HG03064 (cell line): ENCODE data around the gene STT3B.

Experiments
- ATAC-seq: cut with Tn5 transposase; IDR thresholded peaks from one replicate; pipeline ENCODE4 v1.9.1; 2021; ENCODE audit warnings: low read depth; ENCODE audit not compliant: unreplicated experiment

STT3B gene

DNA sequence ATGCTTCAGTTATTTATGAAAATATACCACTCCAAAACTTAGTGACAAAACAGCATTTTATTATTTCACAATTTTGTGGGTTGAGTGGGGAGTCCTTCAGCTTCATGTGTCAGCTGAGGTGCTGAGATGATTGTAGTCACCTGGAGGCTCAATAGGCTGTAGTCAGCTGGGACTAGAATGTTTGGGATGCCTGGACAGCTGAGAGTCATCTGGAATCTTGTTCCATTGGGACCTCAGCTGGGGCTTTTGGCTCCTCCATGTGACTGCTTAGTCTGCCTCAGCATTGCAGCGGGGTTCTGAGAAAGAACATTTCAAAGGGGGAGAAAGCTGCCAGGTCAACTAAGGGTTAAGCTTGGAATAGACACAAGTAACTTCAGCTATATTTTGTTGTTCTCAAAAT lies 13.4 kb downstream of the STT3B start:
- no peak for ATAC-seq

DNA sequence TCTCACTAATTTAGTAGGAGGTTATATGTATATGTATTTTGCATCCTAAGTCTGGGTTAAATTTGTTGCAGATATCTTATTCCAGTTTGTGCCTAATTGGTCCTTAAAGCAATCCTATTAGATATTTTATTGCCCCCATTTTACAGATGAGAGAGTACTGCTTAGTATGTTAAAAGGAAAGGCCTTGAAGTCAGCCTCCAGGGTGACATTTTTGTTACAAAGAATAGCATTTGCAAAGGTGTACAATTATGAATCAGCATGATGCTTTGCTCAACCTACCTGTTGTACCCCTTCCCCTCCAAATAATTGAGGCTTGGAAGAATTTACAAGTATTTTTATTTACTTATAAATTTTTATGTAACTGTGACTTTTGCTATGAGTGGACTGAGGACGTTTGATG lies 14.0 kb downstream of the STT3B start:
- ATAC-seq, result no peak

DNA sequence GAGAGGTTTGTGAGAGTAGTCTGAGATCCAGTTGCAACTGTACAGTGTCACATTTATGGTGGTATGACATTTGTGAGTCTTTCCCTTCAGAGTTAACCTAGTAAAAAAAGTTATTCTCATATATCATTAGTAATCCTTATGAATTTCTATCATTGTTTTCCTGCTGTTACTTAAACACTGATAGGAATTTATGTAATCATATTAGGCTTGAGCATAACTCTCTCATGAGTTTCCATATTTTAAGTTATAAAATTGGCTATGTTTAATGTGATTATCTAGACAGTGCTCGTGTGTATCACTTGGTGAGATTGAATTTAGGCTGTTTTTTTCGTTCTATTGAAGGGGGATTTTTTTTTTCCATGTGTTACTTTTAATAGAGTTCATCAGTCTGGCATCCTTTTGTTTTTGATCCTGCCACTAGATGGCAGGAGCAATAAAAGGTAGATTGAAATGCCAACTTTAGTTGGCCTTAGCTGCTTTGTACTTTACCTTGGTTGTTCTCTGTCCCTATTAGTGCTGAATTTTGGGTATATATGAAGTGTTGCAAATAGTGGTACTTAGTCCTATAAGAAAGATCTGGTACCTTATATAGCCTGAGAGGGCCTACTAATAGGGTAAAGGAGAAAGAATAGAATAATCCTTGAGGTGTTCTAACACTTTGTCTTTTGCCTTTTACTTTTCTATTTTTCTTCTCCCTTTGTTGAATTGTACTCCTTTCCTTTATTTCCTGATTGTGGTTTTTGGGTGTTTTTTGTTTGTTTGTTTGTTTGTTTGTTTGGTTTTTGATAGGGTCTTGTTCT lies 17.9 kb downstream of the STT3B start:
- no peak for ATAC-seq

DNA sequence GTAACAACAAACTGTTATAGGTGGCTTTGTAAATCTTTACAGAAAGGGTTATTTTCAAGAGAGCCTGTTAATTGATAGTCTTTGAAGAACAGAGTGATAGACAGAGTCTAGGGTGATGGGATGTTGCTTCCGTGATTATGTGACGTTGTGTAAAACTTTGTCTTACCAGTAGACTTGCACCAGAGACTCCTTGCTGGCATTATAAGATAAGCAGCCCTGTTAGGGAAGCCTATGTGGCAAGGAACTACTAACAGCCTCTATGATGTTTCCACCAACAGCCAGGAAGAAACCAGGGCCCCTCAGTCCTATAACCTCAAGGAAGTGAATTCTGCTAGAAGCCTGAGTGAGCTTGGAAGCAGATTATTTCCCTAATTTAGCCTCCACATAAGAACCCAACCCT lies 18.9 kb downstream of the STT3B start:
- no peak for ATAC-seq

DNA sequence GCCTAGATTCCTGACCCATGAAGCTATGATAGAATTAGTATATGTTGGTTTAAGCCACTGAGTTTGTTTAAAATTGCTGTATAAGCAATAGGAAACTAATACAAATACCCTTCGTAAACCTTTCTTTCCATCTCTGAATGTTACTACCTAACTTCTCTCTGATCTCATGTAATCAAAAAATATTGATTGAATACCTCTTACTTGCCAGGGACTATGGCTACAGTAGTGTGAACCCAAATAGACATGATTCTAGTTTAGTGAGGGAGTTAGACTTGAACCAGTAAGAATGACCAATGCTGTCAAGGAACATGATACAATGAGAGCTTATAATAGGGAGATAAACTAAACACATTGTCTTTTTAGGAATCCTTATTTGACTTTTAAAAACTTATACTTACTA lies 19.4 kb downstream of the STT3B start:
- ATAC-seq, result no peak

DNA sequence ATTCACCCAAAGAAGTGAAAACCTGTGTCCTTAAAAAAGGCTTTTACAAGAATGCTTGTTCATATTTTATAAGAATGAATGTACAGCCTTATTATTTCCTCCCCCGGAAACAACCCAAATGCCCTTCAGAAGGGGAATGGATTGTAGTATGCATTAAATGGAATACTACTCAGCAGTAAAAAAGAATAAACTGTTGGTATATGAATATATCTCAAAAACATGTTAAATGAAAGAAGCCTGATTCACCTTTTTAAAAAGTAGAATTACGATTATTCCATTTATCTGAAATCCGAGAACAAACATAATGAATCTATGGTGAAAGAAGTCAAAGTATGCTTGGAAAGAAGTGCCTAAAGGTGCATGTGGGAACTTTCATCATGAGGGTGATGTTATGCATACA lies 20.5 kb downstream of the STT3B start:
- no peak for ATAC-seq

DNA sequence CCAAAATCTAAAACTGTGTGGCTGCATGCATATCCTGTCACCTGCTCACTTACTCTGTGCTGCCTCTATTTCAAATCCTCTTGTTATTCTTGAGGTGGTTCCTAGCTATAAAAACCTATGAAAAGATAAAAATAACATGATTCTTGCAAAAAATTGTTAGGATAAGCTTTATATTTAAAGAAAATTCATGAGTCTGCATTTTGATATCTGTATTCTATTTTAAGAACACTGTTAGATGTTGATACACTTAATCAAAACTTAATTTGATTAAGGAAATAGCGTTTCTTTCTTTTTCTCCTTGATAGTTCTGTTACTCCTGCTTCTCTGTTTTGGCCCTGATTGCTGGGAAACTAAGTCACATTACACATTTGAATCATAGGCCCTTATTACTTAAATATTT lies 22.5 kb downstream of the STT3B start:
- ATAC-seq, result no peak

DNA sequence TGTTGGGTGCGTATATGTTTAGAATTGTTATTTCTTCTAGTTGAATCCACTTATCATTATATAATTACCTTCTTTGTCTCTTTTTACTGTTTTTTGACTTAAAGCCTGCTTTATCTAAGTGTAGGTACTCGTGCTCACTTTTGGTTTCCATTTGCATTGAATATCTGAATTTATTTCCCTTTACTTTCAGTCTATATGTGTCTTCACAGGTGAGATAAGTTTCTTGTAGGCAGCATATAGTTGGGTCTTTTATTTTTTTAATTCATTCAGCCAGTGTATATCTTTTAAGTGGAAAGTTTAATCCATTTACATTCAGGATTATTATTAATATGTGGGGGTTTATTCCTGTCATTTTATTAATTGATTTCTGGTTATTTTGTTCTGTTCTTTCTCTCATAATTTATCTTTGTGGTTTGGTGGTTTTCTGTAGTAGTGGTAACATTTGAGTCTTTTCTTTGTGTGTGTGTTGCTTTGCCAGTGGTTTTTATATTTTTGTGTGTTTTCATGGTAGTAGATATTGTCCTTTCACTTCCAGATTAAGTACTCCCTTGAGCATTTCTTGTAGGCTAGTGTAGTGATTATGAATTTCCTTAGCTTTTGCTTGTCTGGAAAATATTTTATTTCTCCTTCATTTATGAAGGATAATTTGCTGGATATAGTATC lies 27.3 kb downstream of the STT3B start:
- no peak for ATAC-seq

DNA sequence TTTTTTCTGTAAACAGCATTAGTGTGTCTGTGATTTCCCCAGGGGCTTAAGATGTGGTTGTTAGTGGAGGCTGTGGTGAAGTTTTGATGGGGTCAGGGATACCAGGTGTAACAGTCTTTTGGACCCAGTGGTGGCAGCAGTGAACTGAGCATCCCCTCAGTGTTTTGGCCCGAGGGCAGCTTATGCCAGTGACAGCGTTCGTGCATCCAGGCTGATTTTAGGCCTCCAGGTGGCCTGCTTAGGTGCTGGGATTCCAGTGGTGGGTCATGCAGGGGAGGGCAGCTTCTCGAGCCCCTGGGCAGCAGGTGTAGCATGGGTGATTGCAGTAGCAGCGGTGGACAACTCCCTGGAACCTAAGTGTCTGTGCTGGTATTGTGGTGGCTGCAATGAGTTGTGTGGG lies 29.2 kb downstream of the STT3B start:
- ATAC-seq, result no peak

DNA sequence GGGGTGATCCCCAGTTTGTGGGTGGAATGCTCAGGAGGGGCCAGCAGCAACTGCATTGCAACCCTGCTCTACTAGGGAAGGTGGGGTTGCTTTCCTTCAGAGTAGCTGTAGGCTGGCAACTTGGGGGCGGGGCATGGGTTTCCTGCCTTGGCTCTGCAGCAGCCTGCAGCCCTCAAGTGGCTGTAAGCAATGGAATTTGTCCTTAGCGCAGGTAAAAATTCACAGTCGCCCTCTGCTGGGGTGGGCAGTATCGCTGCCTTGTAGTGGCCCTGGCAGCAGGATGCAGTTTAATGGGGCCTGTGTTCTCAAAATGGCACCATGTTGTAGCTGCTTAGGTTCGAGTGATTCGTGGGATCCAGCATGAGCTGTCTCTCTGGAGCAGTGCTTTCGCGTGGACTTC lies 29.8 kb downstream of the STT3B start:
- no peak for ATAC-seq

DNA sequence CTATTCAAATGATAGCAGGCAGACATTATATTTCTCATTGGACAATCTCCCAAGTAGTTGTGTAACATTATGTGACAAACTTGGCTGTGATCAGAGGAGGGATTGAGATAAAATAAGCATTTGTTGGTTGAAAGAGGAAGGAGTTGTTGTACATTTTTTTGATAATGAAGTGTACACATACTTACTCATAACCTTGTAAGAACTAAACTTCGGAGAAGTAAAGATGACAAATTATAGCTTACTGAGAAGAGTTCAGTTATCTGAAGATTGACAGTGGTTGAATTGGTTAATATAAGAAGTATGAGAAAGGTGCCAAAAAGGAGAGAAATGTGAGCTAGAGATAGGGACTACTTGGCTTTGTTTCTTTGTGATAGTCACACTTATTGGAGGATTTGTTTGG lies 32.6 kb downstream of the STT3B start:
- ATAC-seq, result no peak

DNA sequence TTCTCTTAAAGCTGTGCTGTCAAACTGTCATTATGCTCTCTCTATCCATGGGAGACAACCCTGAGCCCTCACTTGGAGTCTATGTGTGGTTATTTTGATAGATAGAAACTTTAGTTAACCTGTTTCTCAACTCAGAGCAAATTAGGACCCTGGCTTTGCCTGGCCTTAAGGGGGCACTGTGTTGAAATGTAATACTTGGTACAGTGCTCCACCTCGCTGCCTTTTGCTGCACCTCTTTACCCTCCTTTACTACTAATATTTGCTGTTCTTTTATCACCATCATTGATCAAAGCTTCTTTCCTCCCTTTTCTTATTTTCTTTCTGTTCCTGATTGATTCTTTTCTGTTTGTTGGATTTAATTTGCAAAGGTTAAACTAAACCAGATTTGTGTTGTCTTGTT lies 34.3 kb downstream of the STT3B start:
- no peak for ATAC-seq

DNA sequence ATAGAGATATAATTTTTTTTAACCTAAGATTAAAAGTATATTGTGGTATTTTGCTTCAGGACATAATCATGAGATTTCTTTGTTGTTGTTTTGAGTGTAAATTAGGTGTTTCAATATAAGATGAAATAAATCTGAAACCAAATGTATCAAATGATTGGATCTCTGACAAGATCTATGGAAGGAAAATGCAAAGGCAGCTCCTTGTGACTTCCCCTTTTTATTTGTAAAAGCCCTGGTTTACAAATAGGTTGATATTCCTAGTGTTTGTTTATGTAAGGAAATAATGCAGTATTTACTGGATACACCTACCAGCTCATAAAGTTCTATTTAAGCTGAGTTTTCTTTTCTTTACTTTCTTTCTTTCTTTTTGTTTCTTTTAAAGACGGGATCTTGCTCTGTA lies 35.9 kb downstream of the STT3B start:
- no peak for ATAC-seq

DNA sequence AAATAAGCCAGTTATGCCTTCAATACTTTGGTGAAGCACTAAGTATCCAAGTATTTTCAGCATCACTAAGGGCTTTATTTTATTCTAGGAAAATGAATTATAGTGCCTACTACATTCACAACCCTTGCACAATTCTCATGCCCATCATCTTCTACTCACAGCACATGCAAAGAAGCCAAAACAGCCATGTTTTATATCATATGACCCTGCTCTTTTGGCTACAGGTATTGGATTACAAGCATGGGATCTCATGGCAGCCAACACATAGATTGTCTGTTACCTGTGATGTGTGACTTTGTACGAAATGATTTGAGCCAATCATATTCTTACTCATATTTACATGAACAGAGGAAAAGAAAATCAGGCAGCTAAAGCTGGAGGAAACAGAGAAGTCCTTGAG lies 38.6 kb downstream of the STT3B start:
- ATAC-seq, result no peak

DNA sequence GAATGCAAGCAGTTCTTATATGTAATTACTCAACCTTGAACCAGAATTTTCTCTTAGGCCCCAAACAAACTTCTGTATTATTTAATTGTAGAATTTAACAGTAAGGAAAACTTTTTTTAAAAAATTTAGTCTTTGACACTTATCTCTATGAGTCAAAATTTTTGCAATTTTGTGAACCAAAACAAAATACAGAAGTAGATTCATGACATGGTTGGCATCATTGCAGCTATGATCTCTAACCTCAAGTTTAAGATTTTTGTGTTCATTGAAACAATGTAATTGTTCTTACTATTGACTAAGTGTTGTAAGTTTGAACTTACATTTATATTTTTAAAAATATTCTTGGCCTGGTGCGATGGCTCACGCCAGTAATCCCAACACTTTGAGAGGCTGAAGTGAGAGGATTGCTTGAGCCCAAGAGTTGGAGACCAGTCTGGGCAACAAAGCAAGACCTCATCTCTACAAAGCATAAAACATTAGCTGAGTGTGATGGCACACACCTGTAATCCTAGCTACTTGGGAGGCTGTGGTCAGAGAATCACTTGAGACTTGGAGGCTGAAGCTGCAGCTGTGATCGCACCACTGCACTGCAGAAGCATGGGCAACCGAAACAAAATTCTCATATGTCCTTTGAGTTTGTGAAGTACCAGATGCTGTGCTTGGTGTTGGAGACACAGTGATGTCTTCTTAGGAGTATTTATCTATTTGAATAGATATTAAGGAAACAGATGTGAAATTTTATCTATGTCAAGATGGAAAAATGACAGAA lies 39.7 kb downstream of the STT3B start:
- no peak for ATAC-seq

DNA sequence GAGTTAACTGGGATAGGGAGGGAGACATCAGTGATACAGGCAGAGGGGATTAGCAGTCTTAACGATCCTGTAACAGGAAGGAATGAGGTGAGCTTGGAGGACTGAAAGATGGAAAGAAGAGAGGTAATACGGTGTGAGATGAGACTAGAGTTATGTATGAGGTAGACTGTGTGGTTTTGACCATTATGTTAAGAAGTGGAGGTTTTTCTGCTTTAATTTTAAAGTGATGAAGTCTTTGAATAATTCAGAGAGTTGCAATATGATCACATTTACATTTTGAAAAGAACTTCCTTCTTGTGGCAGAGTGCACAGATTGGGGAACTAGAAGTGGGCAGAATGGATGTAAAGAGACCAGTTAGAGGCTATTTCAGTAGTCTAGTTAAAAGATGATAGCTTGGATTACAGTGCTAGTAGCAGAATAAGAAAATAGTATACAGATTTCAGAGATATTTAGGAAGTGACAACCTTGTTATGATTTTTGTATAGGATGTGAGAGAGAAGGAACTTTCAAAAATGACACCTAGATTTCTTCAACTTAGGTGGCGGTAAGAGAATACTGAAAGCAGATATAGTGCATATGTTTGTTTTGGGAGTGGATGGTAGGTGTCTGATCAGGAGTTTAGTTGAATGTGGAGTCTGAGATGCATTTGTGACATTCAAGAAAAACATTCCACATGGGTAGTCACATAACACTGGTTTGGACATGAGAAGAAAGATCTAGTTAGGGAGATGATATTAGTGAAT lies 40.5 kb downstream of the STT3B start:
- ATAC-seq, result no peak

DNA sequence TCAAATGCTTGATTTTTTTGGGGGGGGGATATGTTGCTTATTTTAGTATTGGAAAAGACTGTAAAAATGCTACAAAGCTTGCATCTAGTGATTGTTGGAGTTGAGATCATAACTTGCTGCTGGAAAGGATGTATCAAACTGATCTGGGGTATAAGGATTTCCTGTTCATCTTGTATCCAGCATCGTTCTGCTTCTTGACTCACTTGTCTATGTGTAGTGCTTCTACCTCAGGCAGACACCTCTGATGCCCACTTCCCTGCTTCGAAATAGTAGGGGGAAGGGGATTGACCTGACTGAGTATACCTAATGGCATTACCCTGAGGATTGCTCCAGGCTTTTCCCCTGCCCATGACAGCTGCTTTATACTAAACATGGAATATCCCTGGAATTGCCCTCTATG lies 42.7 kb downstream of the STT3B start:
- ATAC-seq, result no peak

DNA sequence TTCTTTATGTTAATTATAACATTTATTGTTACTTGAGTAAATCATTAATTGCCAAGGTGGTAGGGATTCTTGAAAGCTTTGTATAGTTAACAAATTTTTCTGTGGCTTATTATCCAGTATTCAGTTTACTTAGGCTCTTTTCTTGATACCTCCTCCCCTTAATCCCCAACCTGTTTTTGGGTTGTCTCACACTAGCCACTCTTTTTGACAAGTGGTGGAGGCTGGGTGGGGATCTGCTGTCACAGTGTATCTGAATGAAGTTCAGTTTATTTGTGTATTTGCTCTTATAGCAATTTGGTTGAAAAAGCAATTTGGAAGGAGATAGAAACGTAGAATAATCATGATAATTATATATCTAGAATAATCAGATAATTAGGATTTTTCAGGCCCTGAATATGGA lies 43.8 kb downstream of the STT3B start:
- no peak for ATAC-seq

DNA sequence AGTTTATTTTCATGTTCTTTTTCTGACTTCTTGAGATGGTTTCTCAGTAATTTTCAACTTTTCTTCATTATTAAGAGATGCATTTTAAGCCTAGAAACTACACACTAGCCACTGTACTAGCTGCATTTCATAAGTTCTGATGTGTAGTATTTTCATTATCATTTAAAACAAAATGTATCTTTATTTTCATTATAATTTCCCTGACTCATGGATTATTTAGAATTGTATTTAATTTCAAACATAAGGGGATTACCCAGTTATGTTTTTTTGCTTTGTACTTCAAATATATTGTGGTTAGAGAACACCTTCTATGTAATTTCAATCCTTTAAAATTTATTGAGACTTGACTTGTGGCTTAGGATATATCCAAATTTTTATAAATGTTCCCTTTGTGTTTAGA lies 44.5 kb downstream of the STT3B start:
- no peak for ATAC-seq

DNA sequence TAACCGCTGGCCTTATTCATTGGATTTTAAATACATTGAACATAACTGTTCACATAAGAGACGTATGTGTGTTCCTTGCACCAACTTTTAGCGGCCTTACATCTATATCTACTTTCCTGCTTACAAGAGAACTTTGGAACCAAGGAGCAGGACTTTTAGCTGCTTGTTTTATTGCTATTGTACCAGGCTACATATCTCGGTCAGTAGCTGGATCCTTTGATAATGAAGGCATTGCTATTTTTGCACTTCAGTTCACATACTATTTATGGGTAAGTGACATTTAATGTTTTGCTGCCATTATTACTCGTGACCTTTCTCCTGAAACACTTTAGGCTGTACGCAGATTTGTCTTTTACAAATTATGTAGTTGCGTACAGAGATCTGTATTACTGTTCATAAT lies 47.1 kb downstream of the STT3B start:
- ATAC-seq, result no peak

DNA sequence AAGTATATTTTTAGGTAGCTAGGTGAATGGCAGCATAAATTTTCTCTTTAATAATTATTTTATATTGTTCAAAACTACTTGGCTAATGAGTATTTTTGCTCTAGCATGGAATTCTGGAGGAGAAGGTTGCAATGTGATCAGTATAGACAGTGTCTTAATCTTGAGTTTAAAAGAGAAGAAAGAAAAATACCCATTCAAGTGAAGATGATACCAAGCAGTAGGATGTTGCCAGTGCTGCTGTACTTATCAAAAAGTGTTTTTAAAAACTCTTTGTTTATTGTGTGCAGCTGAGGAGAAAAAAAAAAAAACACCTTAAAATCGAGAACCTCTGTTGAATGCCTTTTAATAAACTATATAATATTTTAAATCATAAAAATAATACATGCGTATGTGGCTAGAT lies 47.9 kb downstream of the STT3B start:
- ATAC-seq, result no peak
